ENCODE data around the gene PRR36.

DNA sequence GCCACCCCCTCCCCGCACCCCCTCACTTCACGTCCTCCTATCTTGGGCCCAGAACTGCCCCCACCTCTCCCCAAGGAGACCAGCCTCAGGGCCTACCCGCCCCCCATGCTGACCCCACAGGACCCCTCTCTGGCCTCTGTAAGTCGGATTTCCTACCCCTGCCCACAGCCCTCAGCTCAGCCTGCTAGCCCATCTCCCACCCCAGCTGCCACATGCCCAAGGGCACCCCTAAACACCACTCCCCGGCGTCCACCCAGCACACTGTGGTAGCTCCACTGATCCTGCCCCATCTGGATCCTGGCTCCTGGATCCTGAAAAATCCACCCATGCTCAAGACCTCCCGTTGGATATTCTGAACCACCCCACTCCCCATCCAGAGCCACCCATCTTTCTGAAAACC is 43.4 kb downstream of the PRR36 start:
- TF ChIP-seq, protein P1, sequence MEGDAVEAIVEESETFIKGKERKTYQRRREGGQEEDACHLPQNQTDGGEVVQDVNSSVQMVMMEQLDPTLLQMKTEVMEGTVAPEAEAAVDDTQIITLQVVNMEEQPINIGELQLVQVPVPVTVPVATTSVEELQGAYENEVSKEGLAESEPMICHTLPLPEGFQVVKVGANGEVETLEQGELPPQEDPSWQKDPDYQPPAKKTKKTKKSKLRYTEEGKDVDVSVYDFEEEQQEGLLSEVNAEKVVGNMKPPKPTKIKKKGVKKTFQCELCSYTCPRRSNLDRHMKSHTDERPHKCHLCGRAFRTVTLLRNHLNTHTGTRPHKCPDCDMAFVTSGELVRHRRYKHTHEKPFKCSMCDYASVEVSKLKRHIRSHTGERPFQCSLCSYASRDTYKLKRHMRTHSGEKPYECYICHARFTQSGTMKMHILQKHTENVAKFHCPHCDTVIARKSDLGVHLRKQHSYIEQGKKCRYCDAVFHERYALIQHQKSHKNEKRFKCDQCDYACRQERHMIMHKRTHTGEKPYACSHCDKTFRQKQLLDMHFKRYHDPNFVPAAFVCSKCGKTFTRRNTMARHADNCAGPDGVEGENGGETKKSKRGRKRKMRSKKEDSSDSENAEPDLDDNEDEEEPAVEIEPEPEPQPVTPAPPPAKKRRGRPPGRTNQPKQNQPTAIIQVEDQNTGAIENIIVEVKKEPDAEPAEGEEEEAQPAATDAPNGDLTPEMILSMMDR (IDR thresholded peaks at IDR 0.05) = no peak
- TF ChIP-seq EP300 (IDR thresholded peaks at IDR 0.05) = no peak
- TF ChIP-seq POLR2AphosphoS5 (IDR thresholded peaks at IDR 0.05) = no peak
- TF ChIP-seq POLR2A (IDR thresholded peaks at IDR 0.05) = no peak

Measured in sigmoid colon (tissue), 4 donors.